SIG-M5 treated with dmso at 0.1 percent for 504 hours (cell line): ENCODE data around the gene STXBP4.

Experiments
- DNase-seq: peaks from one replicate; lab custom pipeline; 2025; ENCODE audit not compliant: unreplicated experiment; lab: John Stamatoyannopoulos, UW

Gene STXBP4

DNA sequence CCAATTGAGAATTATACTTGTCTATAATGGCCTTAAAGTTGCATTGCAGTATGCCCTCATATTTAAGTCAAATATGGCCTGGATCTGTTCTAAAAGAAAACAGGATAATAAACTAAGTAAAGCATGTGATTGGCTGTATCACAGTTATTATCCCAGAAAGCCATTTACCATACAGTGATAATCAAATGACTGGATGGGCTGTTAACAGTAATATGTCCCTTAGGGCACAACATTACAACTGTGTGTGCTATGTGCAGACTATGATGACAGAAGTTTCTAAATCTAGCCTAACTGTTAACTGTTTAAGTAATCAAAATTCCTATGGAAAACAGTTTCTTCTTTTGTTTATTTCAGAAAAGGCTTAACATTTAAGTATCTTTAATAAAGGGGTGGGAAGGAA is 145.7 kb downstream of the STXBP4 start:
- no peak for DNase-seq

DNA sequence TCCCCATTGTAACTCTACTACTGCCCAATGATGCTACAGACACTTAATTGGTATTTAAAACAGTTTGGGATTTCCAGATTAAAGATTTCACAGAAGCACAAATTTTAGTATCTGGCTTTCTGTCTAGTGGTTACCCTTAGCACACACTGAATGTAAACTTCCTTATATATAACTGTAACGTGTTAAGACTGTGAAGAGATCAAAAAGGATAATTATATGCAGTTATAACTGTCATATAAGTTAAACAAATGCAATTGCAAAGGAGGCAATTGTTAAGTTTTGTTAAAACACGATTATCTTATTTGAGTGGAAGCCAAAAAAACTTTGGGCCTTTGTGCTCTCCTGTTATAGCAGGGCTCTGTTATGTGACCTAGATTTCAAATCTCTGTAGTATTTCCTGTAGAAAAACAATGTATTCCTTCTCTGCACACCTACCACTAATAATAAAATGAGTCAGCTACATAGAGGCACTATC is 147.9 kb downstream of the STXBP4 start:
- no peak for DNase-seq

- DNase-seq: no peak
Measured at GRCh38 chr17:55117164-55117563, 148.6 kb downstream of the STXBP4 start.

DNA sequence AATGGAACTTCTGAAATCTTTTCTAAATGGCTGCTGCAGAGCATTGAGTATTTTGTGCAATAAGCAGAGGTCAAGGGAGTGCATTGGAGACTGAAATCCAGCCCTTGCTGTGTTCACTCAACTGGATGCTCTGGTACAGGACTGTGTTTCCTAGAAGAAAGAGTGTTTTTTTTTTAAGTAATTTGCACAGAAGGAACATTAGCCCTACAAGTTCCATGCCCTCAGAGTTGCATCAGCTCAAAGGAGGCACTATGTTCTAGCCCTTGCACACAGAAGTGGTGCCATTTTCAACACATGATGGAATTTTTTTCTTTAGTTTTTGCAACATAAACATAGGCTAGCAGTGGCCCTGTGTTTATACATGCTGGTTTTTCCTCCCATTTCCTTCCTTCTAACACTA is 152.1 kb downstream of the STXBP4 start:
- DNase-seq: no peak

GRCh38 chr17:55121268-55121667 is 152.7 kb downstream of the STXBP4 start:
- DNase-seq: no peak

DNA sequence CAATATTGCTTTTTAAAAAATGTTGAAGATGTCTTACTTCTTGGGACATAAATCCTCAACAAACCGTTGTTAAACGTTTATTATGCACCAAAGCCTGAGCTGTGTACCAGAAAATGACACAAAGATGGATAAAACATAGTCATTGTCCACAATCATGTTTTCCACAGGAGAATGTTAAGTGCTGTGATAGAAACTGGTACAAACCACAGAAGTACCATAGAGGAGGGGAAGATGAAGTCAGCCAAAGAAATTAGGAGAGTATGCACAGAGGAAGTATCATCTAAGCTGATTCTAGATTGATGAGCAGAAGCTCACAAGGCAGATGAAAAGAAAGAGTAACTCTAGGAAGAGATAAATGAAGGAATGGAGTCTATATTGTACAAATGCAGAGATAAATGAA is 153.5 kb downstream of the STXBP4 start:
- DNase-seq: no peak

DNA sequence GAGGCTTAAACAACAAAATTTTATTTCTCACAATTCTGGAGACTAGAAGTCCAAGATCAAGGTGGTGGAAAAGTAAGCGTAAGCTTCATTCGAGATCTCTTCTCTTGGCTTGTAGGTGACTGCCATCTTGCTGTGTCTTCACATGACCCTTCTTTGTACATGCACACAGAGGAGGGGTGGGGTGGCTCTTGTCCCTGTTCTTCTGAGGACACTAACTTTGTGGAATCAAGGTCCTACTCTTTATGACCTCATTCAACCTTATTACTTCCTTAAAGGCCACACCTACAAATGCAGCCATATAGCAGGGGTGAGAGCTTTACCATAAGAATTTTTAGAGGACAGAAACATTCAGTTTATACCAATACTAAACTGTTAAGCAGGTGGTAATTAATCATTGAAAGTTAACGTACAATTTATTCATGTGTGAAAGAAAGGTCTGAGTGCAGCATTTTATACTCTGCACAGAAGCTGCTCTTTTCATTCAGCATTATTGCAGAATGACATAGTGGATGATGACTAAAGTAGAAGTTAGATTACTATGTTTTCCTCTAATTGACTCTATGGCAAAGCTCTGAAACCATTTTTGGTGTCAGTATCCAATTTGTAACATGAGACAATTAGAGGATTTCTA is 156.3 kb downstream of the STXBP4 start:
- DNase-seq: no peak

- no peak for DNase-seq
Measured at GRCh38 chr17:55133583-55133982, 165.0 kb downstream of the STXBP4 start.

- no peak for DNase-seq
Measured at GRCh38 chr17:55134486-55135157, 166.1 kb downstream of the STXBP4 start.

DNA sequence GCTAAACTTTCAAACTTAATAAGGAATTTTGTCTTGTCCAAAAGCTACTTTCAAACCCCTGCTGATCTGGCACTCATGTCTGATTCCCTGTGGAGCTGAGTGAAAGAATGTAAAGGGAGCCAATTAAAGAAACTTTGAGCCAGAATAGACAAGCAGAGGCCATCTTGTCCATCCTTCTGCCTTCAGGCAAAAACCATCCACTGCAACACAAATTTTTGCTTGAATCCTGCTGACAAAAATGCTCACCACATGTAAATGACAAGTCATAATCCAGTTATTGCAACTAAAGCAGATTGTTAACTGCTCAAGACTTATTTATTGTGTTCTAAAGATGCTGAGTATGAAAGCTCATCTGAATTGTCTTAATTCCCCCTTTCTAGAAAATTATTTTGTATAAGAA is 172.2 kb downstream of the STXBP4 start:
- DNase-seq: no peak

DNA sequence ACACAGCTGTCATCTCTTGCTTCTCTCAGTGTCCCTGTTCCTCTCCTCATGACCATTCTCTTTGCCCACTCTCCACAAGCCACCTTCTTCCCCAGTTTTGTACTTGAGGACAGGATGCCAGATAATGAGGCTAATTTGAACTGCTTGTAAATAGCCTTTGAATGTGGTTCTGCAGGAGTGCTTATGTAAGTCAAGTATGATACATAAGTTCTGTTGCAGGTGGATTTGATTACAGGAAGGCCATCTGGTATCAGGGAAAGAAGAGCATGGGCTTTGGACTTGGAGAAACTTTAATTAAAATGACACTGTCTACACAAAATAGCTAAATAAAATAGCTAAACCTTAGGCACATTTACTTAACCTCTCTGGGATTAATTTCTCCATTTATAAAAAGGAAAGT is 176.0 kb downstream of the STXBP4 start:
- DNase-seq: no peak

DNA sequence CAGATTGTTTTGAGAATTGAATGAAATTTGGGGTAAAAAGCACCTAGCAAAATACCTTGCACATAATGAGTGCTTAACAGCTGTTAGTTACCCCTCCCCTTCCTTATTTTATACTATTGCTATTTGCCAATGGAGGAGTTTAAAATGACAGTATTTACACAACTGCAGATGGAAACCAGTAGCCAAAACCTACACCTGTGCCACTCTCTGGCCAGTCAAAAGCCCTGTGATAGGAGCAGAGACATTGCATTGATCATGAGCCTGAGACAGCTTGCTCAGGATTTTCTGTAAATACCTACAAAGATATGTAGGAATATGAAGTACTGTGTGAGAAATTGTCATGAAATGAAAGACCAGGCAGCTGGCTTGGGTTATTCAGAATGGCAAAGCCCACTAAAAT is 180.9 kb downstream of the STXBP4 start:
- DNase-seq: no peak

DNA sequence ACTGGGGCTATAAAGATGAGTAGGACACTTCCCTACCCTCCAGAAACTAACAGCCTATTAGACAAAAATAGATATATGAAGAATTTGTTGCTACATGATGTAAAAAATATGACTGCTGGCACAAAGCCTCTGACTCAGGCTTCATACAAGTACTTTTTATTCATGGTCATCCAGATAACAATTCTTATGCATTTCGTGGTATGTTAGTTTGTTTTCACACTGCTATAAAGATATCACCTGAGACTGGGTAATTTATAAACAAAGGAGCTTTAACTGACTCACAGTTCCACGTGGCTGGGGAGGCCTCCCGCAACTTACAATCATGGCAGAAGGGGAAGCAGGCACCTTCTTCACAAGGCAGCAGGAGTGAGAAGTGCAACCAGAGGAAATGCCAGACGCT is 183.7 kb downstream of the STXBP4 start:
- no peak for DNase-seq

- DNase-seq: no peak
Measured at GRCh38 chr17:55154101-55154500, 185.5 kb downstream of the STXBP4 start.

DNA sequence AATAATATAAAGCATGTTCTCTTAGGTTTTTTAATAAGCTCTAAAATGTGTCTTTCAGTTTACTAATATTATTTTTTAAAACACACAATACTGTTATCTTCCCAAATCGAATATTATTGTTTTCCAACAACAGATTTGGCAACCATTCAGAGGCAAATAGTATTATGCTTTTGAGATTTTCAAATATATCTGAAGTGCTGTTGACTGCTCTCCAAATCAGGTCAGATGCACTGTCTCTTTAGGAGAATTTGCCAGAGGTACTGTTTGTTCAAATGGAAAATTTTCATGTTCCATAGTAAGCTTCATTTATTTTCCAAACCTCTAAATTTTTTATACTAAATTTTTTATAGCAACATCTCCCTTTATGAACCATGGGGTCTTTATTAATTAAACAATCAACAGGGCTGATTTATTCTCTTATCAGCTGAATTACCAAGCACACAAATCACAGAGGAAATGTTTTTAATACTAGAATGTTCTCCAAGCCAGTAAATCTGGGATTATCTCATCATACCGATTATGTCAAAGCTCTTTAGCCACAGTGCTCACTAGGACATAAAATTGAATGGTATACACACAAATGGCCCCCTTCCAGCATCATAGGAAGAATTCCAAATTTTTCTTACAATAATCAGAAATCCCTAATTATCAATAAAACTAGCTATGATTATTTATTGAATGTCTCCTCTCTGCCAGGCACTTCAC is 187.4 kb downstream of the STXBP4 start:
- DNase-seq: no peak

DNA sequence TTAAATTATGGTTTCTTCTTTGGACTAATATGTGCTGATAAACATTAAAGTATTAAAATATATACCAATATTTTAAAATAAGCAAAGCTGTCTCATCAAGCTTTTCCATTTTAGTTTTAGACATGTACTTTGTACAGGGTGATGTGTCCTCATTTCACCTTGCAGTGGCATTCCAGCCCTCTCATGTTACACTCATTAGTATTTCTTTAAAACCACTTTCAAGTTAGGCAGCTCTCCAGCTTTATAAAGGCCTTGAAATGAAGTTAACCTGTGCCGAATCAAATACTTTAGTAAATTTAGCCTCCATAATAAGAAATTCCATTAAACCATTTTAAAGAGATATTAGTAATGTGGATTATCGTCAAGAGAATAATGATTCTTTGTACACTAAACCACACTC is 188.6 kb downstream of the STXBP4 start:
- no peak for DNase-seq

GRCh38 chr17:55158439-55158838 is 189.9 kb downstream of the STXBP4 start:
- DNase-seq: no peak

- no peak for DNase-seq
Measured at GRCh38 chr17:55159251-55159650, 190.7 kb downstream of the STXBP4 start.

GRCh38 chr17:55160501-55160900 is 191.9 kb downstream of the STXBP4 start:
- no peak for DNase-seq

DNA sequence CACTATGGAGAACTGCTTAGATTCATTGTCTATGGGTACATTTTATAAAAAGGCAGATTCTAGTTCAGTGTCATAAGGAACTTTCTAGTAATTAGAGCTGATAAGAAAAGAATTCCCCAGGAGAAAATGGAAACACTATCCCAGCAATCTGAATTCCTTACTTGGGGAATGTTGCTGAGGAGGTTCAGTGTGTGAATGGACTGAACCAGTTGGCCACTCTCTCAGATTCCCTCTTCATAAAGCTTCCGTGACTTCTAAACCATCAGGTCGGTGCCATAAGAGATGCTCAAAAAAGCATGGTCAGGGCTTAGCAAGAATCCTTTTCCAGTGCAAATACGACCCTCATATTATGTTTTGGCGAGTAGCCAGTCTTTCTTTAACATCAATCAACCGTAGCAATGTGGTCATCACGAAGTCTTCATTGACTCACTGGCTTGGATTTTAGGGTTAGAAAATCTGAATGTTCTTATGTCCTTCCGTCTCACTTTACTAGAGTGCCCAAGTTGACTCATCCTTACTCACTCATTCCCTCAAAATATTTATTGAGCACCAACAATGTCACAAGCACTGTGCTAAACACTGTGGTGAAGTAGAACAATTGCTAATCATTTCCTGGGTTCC is 193.5 kb downstream of the STXBP4 start:
- DNase-seq: no peak

GRCh38 chr17:55162556-55162946 is 194.0 kb downstream of the STXBP4 start:
- no peak for DNase-seq

- DNase-seq: no peak
Measured at GRCh38 chr17:55163408-55163807, 194.8 kb downstream of the STXBP4 start.
